K562 (cell line): Measurements from ENCODE around the gene IL5. TPM values are rescaled to one million over a fixed set of nuclear protein-coding genes. Genes with fewer than 3 reads are reported as not detected.

Experiments used
- CBFA2T2 ChIP-seq: fragments of 450-650 bp; conservative IDR thresholded peaks from 2 replicates; pipeline ENCODE4 v1.6.1; 2017; ENCODE audit warnings: mild to moderate bottlenecking
- CEBPG ChIP-seq, 3 experiments: fragments of 200-800 bp in 1 of 3; sonication (Bioruptor generic) in 1 of 3; sonication (generic) in 1 of 3; formaldehyde crosslinking in 1 of 3; IDR thresholded peaks in 2 of 3; conservative IDR thresholded peaks in 1 of 3; 2 replicates each; pipeline versions ENCODE4 v1.6.1 to v1.8.0; 2016 to 2022; ENCODE audit warnings: missing compliant biosample characterization in 2 of 3, missing genetic modification characterization in 2 of 3, mild to moderate bottlenecking in 1 of 3, missing genetic modification reagents in 1 of 3
- CTBP1 ChIP-seq: fragments of 450-650 bp; IDR thresholded peaks from 2 replicates; pipeline ENCODE4 v1.6.1; 2016; ENCODE audit warnings: borderline replicate concordance
- FOXJ2 ChIP-seq: fragments of 200-800 bp; sonication (Bioruptor generic); IDR thresholded peaks from 2 replicates; pipeline ENCODE4 v1.6.1; 2016; ENCODE audit warnings: missing genetic modification characterization, missing compliant biosample characterization
- HDAC1 ChIP-seq, 2 experiments: fragments of 450-650 bp; IDR thresholded peaks; 2 replicates each; pipeline ENCODE4 v1.6.1; 2016 to 2017; ENCODE audit warnings: inconsistent platforms in 1 of 2, mild to moderate bottlenecking in 1 of 2, moderate library complexity in 1 of 2
- KLF6 ChIP-seq: fragments of 250-450 bp; sonication (Bioruptor Pico); IDR thresholded peaks from 2 replicates; pipeline ENCODE4 v1.4.0; 2020; ENCODE audit warnings: mild to moderate bottlenecking, moderate library complexity, borderline replicate concordance
- MAZ ChIP-seq, 2 experiments: fragments of 450-650 bp in 1 of 2; sonication (generic) in 1 of 2; formaldehyde crosslinking; IDR thresholded peaks in 1 of 2; conservative IDR thresholded peaks in 1 of 2; 2 replicates each; pipeline versions ENCODE4 v1.4.0 to v1.5.0; 2020; ENCODE audit warnings: mild to moderate bottlenecking in 1 of 2, missing genetic modification reagents in 1 of 2
- RB1 ChIP-seq: fragments of 450-650 bp; IDR thresholded peaks from 2 replicates; pipeline ENCODE4 v1.6.1; 2017; ENCODE audit warnings: low read depth, mild to moderate bottlenecking
- THRB ChIP-seq: fragments of 450-650 bp; formaldehyde crosslinking; conservative IDR thresholded peaks from 2 replicates; pipeline ENCODE4 v1.4.0; 2022; ENCODE audit warnings: mild to moderate bottlenecking, missing genetic modification characterization
- ZBTB2 ChIP-seq: fragments of 450-650 bp; IDR thresholded peaks from 2 replicates; pipeline ENCODE4 v1.6.1; 2016; ENCODE audit warnings: antibody characterized with exemption
- polyA plus RNA-seq, 8 experiments: library from polyadenylated mRNA; depleted of rRNA in 4 of 8; stranded (reverse) in 5 of 8; unstranded in 3 of 8; fragments of >200 nt; fragmentation: Nextera tagmentation in 2 of 8; fragmentation: Illumina TruSeq in 1 of 8; extraction: Ambion mirVana in 2 of 8; extraction: Trizol in 1 of 8; gene quantifications; 2 replicates each; pipeline versions ENCODE4 v1.2.1 to v1.2.3, GENCODE V29; 2011 to 2014; ENCODE audit warnings: inconsistent platforms in 1 of 8, missing spikeins in 1 of 8
- total RNA-seq, 7 experiments: library from RNA; depleted of rRNA in 6 of 7; stranded (reverse); fragments of >200 nt in 6 of 7; fragmentation: Illumina TruSeq in 2 of 7; extraction: Trizol in 2 of 7; gene quantifications; 2 replicates each; pipeline versions ENCODE4 v1.2.1 to v1.2.3, GENCODE V29; 2011 to 2021; ENCODE audit warnings: low replicate concordance in 1 of 7
- TF ChIP-seq, protein P1 (sequence below): fragments of 450-650 bp; IDR thresholded peaks from 2 replicates; pipeline ENCODE4 v1.6.1; 2016; ENCODE audit warnings: mild to moderate bottlenecking, moderate library complexity

The IL5 gene
- total and polyA plus RNA-seq, 9 of the 15 experiments (the other 6 are each of a cell fraction or from before 2014, with no cell fraction given), result 0.44 TPM; not detected in 8

- TF ChIP-seq KLF6 (CRISPR knock-in tag), result peak; percentile 66; the same call in 1 of the 2 replicates
- TF ChIP-seq MAZ (CRISPR knock-in tag; conservative IDR thresholded peaks at IDR 0.05 in 1 of 2, IDR thresholded peaks at IDR 0.05 in 1 of 2), result peak; percentile 71 to 95; a peak in 3 of 4 replicates
- peak in 1 of 2 experiments; percentile 95; a peak in 2 of 4 replicates for TF ChIP-seq HDAC1 (IDR thresholded peaks at IDR 0.05)
- no peak for TF ChIP-seq THRB
- peak; percentile 75 for TF ChIP-seq CBFA2T2
- peak; percentile 64; the same call in 1 of the 2 replicates for TF ChIP-seq FOXJ2
- TF ChIP-seq RB1, result peak; percentile 81
- peak; percentile 85 for TF ChIP-seq CTBP1
- TF ChIP-seq, protein P1, sequence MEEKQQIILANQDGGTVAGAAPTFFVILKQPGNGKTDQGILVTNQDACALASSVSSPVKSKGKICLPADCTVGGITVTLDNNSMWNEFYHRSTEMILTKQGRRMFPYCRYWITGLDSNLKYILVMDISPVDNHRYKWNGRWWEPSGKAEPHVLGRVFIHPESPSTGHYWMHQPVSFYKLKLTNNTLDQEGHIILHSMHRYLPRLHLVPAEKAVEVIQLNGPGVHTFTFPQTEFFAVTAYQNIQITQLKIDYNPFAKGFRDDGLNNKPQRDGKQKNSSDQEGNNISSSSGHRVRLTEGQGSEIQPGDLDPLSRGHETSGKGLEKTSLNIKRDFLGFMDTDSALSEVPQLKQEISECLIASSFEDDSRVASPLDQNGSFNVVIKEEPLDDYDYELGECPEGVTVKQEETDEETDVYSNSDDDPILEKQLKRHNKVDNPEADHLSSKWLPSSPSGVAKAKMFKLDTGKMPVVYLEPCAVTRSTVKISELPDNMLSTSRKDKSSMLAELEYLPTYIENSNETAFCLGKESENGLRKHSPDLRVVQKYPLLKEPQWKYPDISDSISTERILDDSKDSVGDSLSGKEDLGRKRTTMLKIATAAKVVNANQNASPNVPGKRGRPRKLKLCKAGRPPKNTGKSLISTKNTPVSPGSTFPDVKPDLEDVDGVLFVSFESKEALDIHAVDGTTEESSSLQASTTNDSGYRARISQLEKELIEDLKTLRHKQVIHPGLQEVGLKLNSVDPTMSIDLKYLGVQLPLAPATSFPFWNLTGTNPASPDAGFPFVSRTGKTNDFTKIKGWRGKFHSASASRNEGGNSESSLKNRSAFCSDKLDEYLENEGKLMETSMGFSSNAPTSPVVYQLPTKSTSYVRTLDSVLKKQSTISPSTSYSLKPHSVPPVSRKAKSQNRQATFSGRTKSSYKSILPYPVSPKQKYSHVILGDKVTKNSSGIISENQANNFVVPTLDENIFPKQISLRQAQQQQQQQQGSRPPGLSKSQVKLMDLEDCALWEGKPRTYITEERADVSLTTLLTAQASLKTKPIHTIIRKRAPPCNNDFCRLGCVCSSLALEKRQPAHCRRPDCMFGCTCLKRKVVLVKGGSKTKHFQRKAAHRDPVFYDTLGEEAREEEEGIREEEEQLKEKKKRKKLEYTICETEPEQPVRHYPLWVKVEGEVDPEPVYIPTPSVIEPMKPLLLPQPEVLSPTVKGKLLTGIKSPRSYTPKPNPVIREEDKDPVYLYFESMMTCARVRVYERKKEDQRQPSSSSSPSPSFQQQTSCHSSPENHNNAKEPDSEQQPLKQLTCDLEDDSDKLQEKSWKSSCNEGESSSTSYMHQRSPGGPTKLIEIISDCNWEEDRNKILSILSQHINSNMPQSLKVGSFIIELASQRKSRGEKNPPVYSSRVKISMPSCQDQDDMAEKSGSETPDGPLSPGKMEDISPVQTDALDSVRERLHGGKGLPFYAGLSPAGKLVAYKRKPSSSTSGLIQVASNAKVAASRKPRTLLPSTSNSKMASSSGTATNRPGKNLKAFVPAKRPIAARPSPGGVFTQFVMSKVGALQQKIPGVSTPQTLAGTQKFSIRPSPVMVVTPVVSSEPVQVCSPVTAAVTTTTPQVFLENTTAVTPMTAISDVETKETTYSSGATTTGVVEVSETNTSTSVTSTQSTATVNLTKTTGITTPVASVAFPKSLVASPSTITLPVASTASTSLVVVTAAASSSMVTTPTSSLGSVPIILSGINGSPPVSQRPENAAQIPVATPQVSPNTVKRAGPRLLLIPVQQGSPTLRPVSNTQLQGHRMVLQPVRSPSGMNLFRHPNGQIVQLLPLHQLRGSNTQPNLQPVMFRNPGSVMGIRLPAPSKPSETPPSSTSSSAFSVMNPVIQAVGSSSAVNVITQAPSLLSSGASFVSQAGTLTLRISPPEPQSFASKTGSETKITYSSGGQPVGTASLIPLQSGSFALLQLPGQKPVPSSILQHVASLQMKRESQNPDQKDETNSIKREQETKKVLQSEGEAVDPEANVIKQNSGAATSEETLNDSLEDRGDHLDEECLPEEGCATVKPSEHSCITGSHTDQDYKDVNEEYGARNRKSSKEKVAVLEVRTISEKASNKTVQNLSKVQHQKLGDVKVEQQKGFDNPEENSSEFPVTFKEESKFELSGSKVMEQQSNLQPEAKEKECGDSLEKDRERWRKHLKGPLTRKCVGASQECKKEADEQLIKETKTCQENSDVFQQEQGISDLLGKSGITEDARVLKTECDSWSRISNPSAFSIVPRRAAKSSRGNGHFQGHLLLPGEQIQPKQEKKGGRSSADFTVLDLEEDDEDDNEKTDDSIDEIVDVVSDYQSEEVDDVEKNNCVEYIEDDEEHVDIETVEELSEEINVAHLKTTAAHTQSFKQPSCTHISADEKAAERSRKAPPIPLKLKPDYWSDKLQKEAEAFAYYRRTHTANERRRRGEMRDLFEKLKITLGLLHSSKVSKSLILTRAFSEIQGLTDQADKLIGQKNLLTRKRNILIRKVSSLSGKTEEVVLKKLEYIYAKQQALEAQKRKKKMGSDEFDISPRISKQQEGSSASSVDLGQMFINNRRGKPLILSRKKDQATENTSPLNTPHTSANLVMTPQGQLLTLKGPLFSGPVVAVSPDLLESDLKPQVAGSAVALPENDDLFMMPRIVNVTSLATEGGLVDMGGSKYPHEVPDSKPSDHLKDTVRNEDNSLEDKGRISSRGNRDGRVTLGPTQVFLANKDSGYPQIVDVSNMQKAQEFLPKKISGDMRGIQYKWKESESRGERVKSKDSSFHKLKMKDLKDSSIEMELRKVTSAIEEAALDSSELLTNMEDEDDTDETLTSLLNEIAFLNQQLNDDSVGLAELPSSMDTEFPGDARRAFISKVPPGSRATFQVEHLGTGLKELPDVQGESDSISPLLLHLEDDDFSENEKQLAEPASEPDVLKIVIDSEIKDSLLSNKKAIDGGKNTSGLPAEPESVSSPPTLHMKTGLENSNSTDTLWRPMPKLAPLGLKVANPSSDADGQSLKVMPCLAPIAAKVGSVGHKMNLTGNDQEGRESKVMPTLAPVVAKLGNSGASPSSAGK, result peak; percentile 98
- TF ChIP-seq ZBTB2, result peak; percentile 91
- TF ChIP-seq CEBPG (CRISPR knock-in tag; IDR thresholded peaks at IDR 0.05), result no peak
- TF ChIP-seq CEBPG (tag; conservative IDR thresholded peaks at IDR 0.05 in 1 of 2, IDR thresholded peaks at IDR 0.05 in 1 of 2), result no peak; a peak in 1 of 4 replicates
These were observed 13.6 kb upstream of the IL5 start, which contains the start of gene RAD50 (continued) for GRCh38 chr5:132556763-132557477.
